ENCODE measurements around the gene ZMYND15. TPM values are rescaled to one million over a fixed set of nuclear protein-coding genes. Genes with fewer than 3 reads are reported as not detected.

ZMYND15 gene
- total and polyA plus RNA-seq, 2 of the 13 experiments (the other 11 are each of a cell fraction or from before 2014, with no cell fraction given) = 0.24 to 2.7 TPM

DNA sequence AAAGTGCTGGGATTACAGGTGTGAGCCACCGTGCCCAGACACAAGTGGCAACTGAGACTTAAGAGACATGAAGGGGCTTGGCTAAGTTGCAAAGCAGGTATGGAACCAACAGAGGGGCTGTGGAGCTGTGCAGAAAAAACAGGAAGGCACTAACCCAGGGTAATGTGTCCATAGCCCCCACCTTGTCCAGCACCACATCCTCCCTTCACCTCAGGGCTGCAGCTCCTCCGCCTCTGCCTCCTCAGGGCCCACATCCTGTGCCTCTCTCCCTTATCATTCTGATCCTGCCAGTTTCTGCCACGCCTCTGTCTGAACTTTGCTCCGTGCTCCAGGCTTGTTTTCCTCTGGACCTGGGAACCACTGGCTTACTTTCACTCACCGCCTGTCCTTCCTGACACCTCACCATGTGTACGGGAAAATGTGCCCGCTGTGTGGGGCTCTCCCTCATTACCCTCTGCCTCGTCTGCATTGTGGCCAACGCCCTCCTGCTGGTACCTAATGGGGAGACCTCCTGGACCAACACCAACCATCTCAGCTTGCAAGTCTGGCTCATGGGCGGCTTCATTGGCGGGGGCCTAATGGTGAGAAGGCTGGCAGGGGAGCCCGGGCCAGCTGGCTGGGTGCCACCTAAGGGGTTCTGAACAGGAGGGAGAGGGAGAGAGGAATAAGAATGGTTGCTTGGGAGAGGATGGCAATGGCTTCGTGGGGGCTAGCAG is 32.0 kb downstream of the ZMYND15 start, which contains the start of gene TM4SF5 (continued):
- TF ChIP-seq ZNF772 (CRISPR knock-in tag; IDR thresholded peaks at IDR 0.05) (peak; percentile 89), SIN3A (IDR thresholded peaks at IDR 0.05; ENCODE audit: borderline replicate concordance, low read depth, low read length) (peak; percentile 88; the same call in 1 of the 2 replicates), ZNF460 (CRISPR knock-in tag; IDR thresholded peaks at IDR 0.05; ENCODE audit: borderline replicate concordance) (peak; percentile 92), GTF2F1 (IDR thresholded peaks at IDR 0.05; ENCODE audit: low read length) (no peak), TCF12 (IDR thresholded peaks at IDR 0.05) (no peak), TCF12 (CRISPR knock-in tag; IDR thresholded peaks at IDR 0.05) (no peak; the same call in 1 of the 2 replicates), ZMAT3 (CRISPR knock-in tag; conservative IDR thresholded peaks at IDR 0.05) (no peak; the same call in 1 of the 2 replicates), SMARCE1 (IDR thresholded peaks at IDR 0.05; ENCODE audit: borderline replicate concordance) (no peak), ZC3H13 (CRISPR knock-in tag; IDR thresholded peaks at IDR 0.05) (no peak), ZNF564 (CRISPR knock-in tag; IDR thresholded peaks at IDR 0.05) (0 out of 2 replicates have a peak, but pooled peaks have one; percentile 42), SMYD3 (CRISPR knock-in tag; IDR thresholded peaks at IDR 0.05) (peak; percentile 90), ZFAT (CRISPR knock-in tag; conservative IDR thresholded peaks at IDR 0.05) (no peak), ZNF230 (CRISPR knock-in tag; IDR thresholded peaks at IDR 0.05) (peak; percentile 45; the same call in 1 of the 2 replicates), SALL1 (CRISPR knock-in tag; IDR thresholded peaks at IDR 0.05) (peak; percentile 92), ZBTB4 (CRISPR knock-in tag; IDR thresholded peaks at IDR 0.05; ENCODE audit: borderline replicate concordance) (no peak), EP300 (IDR thresholded peaks at IDR 0.05; ENCODE audit: low read depth in 2 of 2, low read length in 2 of 2) (peak in 1 of 2 experiments; percentile 84; a peak in 2 of 4 replicates), EP300 (CRISPR knock-in tag; IDR thresholded peaks at IDR 0.05; ENCODE audit: borderline replicate concordance) (peak; percentile 68; the same call in 1 of the 2 replicates), RNF2 (conservative IDR thresholded peaks at IDR 0.05; ENCODE audit: low read depth) (no peak)
- TF ChIP-seq, protein P1, sequence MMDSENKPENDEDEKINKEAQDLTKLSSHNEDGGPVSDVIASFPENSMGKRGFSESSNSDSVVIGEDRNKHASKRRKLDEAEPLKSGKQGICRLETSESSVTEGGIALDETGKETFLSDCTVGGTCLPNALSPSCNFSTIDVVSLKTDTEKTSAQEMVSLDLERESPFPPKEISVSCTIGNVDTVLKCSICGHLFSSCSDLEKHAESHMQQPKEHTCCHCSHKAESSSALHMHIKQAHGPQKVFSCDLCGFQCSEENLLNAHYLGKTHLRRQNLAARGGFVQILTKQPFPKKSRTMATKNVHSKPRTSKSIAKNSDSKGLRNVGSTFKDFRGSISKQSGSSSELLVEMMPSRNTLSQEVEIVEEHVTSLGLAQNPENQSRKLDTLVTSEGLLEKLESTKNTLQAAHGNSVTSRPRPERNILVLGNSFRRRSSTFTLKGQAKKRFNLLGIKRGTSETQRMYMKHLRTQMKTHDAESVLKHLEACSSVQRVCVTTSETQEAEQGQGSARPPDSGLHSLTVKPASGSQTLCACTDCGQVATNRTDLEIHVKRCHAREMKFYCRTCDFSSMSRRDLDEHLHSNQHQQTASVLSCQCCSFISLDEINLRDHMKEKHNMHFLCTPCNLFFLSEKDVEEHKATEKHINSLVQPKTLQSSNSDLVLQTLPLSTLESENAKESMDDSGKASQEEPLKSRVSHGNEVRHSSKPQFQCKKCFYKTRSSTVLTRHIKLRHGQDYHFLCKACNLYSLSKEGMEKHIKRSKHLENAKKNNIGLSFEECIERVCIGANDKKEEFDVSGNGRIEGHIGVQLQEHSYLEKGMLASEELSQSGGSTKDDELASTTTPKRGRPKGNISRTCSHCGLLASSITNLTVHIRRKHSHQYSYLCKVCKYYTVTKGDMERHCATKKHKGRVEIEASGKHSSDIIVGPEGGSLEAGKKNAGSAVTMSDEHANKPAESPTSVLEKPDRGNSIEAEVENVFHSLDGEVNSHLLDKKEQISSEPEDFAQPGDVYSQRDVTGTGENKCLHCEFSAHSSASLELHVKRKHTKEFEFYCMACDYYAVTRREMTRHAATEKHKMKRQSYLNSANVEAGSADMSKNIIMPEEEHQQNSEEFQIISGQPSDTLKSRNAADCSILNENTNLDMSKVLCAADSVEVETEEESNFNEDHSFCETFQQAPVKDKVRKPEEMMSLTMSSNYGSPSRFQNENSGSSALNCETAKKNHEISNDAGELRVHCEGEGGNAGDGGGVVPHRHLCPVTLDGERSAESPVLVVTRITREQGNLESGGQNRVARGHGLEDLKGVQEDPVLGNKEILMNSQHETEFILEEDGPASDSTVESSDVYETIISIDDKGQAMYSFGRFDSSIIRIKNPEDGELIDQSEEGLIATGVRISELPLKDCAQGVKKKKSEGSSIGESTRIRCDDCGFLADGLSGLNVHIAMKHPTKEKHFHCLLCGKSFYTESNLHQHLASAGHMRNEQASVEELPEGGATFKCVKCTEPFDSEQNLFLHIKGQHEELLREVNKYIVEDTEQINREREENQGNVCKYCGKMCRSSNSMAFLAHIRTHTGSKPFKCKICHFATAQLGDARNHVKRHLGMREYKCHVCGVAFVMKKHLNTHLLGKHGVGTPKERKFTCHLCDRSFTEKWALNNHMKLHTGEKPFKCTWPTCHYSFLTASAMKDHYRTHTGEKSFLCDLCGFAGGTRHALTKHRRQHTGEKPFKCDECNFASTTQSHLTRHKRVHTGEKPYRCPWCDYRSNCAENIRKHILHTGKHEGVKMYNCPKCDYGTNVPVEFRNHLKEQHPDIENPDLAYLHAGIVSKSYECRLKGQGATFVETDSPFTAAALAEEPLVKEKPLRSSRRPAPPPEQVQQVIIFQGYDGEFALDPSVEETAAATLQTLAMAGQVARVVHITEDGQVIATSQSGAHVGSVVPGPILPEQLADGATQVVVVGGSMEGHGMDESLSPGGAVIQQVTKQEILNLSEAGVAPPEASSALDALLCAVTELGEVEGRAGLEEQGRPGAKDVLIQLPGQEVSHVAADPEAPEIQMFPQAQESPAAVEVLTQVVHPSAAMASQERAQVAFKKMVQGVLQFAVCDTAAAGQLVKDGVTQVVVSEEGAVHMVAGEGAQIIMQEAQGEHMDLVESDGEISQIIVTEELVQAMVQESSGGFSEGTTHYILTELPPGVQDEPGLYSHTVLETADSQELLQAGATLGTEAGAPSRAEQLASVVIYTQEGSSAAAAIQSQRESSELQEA (CRISPR knock-in tag; IDR thresholded peaks at IDR 0.05; ENCODE audit: not compliant biosample characterization) = peak; percentile 75
